ENCODE results near the gene TMEM198. TPM values are rescaled to one million over a fixed set of nuclear protein-coding genes. Genes with fewer than 3 reads are reported as not detected.

Gene TMEM198
- total RNA-seq, 1 donor from 2014 or later, result 4.4 TPM

DNA sequence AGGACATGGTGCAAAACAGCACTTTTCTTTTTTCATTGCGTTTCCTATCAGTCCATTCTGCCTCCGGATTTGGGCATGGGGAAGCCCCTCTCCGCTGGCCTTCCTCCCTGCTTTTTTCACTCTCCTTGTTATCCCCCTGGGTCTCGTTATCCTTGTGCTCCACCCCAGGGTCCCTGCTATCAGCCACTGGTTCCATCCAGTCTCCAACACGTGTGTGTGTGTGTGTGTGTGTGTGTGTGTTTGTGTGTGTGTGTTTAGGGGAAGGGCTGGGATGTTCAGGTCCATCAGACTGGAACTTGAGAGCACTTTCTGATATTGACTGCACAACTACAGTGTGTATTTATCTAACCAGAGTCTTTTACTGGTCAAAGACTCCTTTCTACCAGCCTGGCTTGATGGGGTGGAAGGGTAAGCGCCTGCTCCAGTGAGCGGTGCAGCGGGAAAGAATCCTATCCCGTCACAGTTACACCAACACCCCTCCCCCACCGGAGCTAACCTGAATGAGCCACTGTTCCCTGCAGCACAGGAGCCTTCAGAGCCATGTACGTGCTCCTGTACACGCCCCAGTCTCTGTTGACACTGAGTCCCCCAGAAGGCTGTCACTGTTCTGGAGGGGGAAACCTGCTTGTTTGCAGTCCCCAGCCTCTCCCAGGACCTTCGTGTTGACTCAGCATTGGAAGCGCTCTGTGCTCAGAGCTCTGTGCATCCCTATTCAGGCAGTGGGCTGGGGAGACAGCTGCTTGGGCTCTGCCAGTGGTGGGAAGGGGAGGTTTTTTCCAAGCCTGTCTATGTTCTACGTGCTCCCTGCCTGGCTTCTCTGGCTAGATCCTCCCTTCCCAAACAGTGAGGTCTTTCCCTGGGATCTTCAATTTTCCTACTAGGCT lies 32.9 kb downstream of the TMEM198 start:
- DNase-seq (ENCODE audit: low spot score), result no peak

DNA sequence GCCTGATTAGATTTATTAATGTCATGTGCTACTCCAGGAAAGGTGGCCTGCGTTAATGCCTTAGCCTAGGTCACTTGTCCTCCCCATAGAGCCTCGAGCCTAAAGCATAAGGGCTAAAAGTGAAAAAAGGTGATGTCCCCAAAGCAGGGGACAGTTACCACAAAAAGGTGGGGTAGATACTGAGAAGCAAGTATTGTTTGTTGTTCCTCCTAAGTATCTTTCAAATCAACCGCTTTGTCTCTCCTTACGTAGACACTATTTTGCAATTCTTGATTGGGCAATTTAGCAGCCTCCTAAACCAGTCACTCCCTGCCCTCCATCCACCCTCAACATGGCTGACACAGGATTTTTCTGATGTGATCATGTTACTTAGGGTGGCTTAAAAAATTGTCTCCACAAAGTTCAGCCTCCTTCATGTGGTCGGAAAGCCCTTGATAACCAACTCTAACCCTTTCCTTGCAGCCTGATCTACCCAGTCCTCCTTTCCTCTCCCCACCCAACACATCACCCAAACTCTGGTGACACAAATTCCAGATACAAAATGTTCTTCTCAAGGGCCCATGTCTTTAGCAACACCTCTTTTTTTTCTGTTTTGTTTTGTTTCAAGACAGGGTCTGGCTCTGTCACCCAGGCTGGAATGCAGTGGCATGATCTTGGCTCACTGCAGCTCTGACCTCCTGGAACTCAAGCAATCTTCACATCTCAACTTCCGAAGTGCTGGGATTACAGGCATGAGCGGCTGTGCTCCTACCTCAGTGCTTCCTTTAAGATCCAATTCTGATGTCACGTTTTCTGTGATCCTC lies 35.2 kb downstream of the TMEM198 start:
- no peak for DNase-seq (ENCODE audit: low spot score)

DNA sequence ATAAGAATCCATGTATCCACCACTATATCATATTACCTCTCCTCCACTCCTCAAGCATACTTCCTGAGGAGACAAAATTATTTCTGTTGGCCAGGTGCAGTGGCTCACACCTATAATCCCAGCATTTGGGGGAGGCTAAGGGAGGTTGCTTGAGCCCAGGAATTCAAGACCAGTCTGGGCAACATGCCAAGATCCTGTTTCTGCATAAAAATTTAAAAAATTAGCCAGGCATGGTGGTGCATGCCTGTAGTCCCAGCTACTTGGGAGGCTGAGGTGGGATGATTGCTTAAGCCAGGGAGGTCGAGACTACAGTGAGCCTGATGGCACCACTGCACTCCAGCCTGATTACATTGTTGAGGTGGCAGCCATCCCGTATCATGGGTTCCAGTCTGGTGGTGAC lies 37.5 kb downstream of the TMEM198 start:
- DNase-seq (ENCODE audit: low spot score), result no peak

DNA sequence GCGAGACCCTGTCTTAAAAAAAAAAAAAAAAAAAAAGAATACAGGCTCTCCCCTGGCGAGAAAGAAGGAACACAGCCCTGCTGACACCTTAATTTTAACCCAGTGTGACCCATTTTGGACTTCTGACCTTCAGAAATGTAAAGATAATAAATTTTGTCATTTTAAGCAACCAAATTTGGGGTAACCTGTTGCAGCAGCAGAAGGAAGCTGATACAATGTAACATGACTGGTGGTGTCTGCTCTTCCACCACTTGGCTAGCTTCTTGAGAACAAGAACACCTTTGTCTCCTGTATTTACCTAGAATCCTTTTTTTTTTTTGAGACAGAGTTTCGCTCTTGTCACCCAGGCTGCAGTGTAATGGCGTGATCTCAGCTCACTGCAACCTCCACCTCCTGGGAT lies 47.3 kb downstream of the TMEM198 start:
- no peak for DNase-seq (ENCODE audit: low spot score)

DNA sequence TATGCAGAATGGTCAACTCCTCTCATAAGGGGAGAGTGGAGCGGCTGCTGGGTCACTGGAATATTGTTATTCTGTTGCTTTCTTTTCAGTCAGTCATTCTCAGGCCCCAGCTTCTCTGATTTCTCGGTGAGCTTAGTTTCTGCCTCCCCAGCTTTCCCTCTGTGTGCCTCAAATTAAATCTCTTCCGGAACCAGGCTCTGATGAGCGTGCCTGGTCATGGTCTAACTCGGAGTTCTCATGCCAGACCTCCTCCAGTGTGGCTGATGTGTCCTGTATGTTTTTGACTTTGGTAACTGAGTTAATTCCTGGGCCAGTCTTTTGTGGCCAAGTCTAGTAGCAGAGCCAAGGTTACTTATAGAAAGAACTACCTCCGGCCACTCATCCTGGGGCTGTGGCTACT lies 48.9 kb downstream of the TMEM198 start:
- DNase-seq (ENCODE audit: low spot score), result no peak

DNA sequence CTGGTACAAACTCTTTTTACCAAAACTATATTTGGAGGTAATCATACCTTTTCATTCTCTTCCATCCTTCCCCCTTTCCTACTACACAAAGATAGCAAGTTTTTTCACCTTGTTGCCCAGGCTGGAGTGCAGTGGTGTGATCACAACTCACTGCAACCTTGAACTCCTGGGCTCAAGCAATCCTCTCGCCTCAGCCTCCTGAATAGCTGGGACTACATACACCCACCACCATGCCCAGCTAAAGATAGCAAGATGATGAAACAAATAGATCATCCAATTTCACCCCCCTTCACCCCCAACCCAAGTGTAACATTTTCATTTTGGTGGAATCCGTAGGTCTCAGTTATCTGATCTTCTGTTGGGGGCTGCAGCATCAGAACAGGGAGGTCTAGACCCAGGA lies 49.3 kb downstream of the TMEM198 start:
- no peak for DNase-seq (ENCODE audit: low spot score)

DNA sequence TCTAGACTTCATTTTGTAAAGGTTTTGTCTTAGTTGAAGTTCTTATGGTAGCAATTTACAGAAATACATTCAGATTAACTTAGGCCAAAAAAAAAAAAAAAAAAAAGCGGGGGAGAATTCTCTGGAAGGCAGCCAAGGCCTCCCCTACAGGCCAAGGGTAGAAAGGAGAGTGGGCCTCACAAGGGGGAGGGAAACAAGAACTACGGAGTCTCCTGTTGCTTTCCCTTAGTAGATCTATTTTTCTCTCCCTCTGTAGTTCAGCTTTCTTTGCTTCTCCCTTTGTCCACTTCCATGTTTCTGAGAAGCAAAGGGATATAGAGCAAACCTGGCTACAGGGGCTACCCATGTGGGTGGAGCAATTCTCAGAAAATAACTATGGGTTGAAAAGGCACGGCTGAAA lies 51.4 kb downstream of the TMEM198 start:
- DNase-seq (ENCODE audit: low spot score), result no peak

DNA sequence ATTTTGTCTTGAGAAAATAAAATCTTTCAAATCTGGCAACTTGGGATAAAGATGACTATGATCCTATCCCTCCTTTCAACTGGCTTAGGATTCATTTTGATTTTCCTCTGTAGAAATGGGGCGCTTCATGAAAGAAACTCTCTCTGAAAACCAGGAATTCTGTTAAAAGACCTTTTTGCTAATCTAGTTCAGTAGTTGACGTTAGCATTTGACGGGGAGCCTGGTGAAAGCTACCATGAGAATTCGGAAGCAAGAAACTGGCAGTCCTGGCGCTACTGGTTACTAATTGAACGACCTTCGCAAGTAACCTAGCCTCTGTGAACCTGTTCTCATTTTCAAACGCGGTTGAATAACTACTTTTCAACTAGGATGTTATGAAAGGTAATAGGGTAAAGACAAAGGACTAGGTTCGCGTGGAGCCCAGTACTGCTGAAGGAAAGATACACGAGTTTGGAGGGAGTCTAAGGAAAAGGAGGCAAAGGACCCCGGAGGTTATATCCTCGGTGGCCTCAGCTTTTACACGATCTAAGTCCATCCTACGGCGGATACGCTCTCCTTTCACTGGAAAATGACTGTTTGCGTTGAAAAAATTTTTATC lies 53.2 kb downstream of the TMEM198 start:
- DNase-seq (ENCODE audit: low spot score), result no peak

DNA sequence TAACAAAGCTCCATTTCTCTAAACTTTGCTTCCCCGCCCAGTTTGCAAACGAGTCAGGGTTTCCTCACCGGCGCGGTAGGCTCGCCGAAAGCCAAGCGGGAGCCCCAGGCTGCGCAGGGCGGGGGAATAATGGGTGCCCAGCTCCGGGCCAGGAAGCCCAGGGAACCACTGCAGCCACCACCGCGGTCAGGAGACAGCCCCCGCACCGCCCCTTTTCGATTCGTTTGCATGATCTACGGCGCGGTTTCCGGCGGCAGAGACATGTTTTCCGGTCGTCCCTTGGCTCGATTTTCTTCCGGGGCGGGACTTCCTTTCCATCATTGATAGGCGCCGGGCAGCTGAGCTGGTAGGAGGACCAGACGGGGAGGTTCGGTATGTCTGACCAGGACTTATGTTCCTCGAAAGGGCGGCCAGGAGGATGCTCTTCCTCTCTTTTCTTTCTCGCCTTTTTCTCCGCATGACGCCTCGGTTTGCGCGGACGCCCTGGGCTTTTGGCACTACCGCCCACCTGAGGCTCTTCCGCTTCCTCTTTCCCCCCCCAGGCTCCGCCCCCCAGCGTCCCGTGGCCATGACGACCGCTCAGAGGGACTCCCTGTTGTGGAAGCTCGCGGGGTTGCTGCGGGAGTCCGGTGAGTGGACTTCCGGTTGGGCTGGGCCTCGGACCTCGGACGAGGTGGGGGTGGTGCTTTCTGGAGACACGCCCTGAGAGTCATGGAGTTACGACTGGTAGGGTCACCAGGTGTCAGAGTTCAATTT lies 53.9 kb downstream of the TMEM198 start, which contains the start of gene STK11IP:
Gene STK11IP, plus strand, starts transcription at position 306 of the 756 bp plus-strand sequence. Its CDS starts 263 bp downstream, at position 569.
- DNase-seq (ENCODE audit: low spot score), result peak; percentile 96

DNA sequence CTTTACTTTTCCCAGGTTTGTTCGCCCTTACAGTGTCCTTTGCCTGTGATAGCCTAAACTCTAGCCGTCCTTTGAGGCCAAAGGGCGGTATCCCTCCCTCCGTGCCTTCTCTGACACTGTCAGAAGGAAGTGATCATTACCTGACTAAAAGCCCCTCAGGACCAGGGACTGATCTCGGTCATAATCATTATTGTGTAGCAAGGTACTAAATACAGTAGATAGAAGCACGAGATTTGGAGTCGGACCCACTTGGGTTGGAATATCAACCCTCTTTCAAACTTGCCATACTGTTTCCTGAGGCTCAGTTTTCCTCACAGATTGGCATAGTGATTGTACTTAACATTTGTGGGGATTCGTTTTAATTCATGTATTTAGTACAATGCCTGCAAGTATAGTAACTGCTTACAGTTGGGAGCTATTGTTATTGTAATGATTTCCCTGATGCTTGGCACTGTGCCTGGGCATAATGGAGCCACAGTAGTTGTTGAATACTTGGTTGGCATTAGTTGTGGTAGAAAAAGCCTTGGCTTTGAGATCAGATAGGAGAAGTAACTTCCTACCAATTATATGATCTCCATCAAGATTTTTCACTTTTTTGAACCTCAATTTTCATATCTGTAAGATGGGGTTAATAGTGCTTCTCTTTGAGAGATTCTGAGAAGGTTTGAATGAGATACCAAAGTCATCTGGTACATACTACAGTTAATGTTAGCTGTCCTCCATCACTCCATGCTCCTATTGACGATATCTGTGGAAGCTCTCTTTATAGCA lies 54.7 kb downstream of the TMEM198 start:
- no peak for DNase-seq (ENCODE audit: low spot score)

Other genes starting within 250 kb of the TMEM198 start
- gene PTPRN, start 234.6 kb upstream of the TMEM198 start, total RNA-seq, result 0.60 TPM
- gene RESP18, start 211.3 kb upstream of the TMEM198 start, total RNA-seq, result not detected
- gene DNPEP, start 156.1 kb upstream of the TMEM198 start, total RNA-seq, result 58.5 TPM
- gene DES, start 125.7 kb upstream of the TMEM198 start, total RNA-seq, result 3,602 TPM
- gene SPEG, start 109.2 kb upstream of the TMEM198 start, total RNA-seq, result 80.5 TPM
- 49.2 TPM for gene GMPPA, start 45.1 kb upstream of the TMEM198 start, total RNA-seq
- not detected for gene ASIC4, start 29.5 kb upstream of the TMEM198 start, total RNA-seq
- gene CHPF, start 219 bp upstream of the TMEM198 start, total RNA-seq, result 103 TPM
- 57.8 TPM for gene OBSL1, start 27.5 kb downstream of the TMEM198 start, total RNA-seq
- gene INHA, start 28.3 kb downstream of the TMEM198 start, total RNA-seq, result 0.37 TPM
- gene STK11IP, start 53.8 kb downstream of the TMEM198 start, total RNA-seq, result 44.4 TPM
- gene SLC4A3, start 83.6 kb downstream of the TMEM198 start, total RNA-seq, result 7.3 TPM